CD14-positive monocyte (primary cell): Measurements from ENCODE around the gene LMO3. TPM values are rescaled to one million over a fixed set of nuclear protein-coding genes. Genes with fewer than 3 reads are reported as not detected.

ENCODE experiments used
- DNase-seq, 3 donors: peaks; one replicate each; pipeline ENCODE4 v3.0.0-alpha.2; 2011 to 2022
- H2AFZ ChIP-seq: 2 replicates; pipeline ENCODE4 v1.6.0; 2012; ENCODE audit warnings: mild to moderate bottlenecking, low read depth, low read length, inconsistent platforms; ENCODE audit not compliant: insufficient read depth, poor library complexity, severe bottlenecking
- H3K27ac ChIP-seq, 2 donors: 1 replicate in 1 of 2; 2 replicates in 1 of 2; pipeline ENCODE4 v1.5.1; 2012 to 2013; ENCODE audit warnings: low read length in 2 of 2, control low read depth in 1 of 2, inconsistent platforms in 1 of 2, low read depth in 1 of 2, mild to moderate bottlenecking in 1 of 2
- H3K27me3 ChIP-seq, 2 donors: one replicate each; pipeline versions ENCODE4 v1.6.0 to v1.6.1; 2011 to 2013; ENCODE audit warnings: low read length in 2 of 2; ENCODE audit not compliant: control insufficient read depth in 2 of 2, insufficient read depth in 2 of 2
- H3K36me3 ChIP-seq, 2 donors: replicated peaks in 1 of 2; 1 replicate in 1 of 2; 2 replicates in 1 of 2; pipeline versions ENCODE4 v1.5.1 to v1.6.1; 2012 to 2013; ENCODE audit warnings: low read length in 2 of 2, control low read depth in 1 of 2, inconsistent platforms in 1 of 2, mild to moderate bottlenecking in 1 of 2; ENCODE audit not compliant: insufficient read depth in 2 of 2, control insufficient read depth in 1 of 2
- H3K4me1 ChIP-seq, 2 donors: 1 replicate in 1 of 2; 2 replicates in 1 of 2; pipeline versions ENCODE4 v1.5.1 to v1.6.1; 2012 to 2013; ENCODE audit warnings: low read length in 2 of 2, control low read depth in 1 of 2, inconsistent platforms in 1 of 2, mild to moderate bottlenecking in 1 of 2, moderate library complexity in 1 of 2; ENCODE audit not compliant: insufficient read depth in 2 of 2, control insufficient read depth in 1 of 2
- H3K4me2 ChIP-seq: replicated peaks from 2 replicates; pipeline ENCODE3; 2012; ENCODE audit warnings: low read length, moderate library complexity, mild to moderate bottlenecking; ENCODE audit not compliant: poor library complexity, severe bottlenecking; ENCODE audit errors: extremely low read depth
- H3K4me3 ChIP-seq, 3 experiments: fragments of 200-600 bp in 1 of 3; sonication (generic) in 1 of 3; replicated peaks in 1 of 3; 1 replicate in 2 of 3; 2 replicates in 1 of 3; pipeline ENCODE4 v1.5.1; 2011 to 2013; ENCODE audit warnings: low read length in 3 of 3, mild to moderate bottlenecking in 3 of 3, control low read depth in 2 of 3, low read depth in 2 of 3, inconsistent platforms in 1 of 3, moderate library complexity in 1 of 3
- H3K79me2 ChIP-seq: 2 replicates; pipeline ENCODE4 v1.6.0; 2012; ENCODE audit warnings: mild to moderate bottlenecking, control low read depth, inconsistent platforms, low read length, moderate library complexity; ENCODE audit not compliant: insufficient read depth
- H3K9ac ChIP-seq: 2 replicates; pipeline ENCODE4 v1.6.0; 2017; ENCODE audit warnings: low read length, mild to moderate bottlenecking; ENCODE audit not compliant: insufficient read depth, poor library complexity, severe bottlenecking
- H3K9me3 ChIP-seq, 2 donors: replicated peaks in 1 of 2; 1 replicate in 1 of 2; 2 replicates in 1 of 2; pipeline versions ENCODE4 v1.5.1 to v1.6.1; 2012 to 2013; ENCODE audit warnings: low read length in 2 of 2, control low read depth in 1 of 2; ENCODE audit not compliant: control insufficient read depth in 1 of 2, insufficient read depth in 1 of 2
- H4K20me1 ChIP-seq: 2 replicates; pipeline ENCODE4 v1.6.0; 2012; ENCODE audit warnings: mild to moderate bottlenecking, low read length, control low read depth, moderate library complexity; ENCODE audit not compliant: insufficient read depth
- H3K27ac Mint-ChIP-seq, 7 donors: one replicate each; pipeline ENCODE4 v1.8.0; 2020; ENCODE audit warnings: mild to moderate bottlenecking in 7 of 7, mixed read lengths in 7 of 7, moderate library complexity in 6 of 7, inconsistent platforms in 2 of 7
- H3K27me3 Mint-ChIP-seq, 3 donors: one replicate each; pipeline ENCODE4 v1.8.0; 2021 to 2022; ENCODE audit warnings: low read depth in 3 of 3, mild to moderate bottlenecking in 3 of 3, mixed read lengths in 3 of 3, moderate library complexity in 3 of 3, inconsistent platforms in 1 of 3
- H3K36me3 Mint-ChIP-seq, 2 donors: one replicate each; pipeline ENCODE4 v1.8.0; 2020; ENCODE audit warnings: mixed read lengths in 2 of 2, inconsistent platforms in 1 of 2, mild to moderate bottlenecking in 1 of 2
- H3K4me1 Mint-ChIP-seq: one replicate; pipeline ENCODE4 v1.8.0; 2020; ENCODE audit warnings: mild to moderate bottlenecking, mixed read lengths
- H3K4me3 Mint-ChIP-seq, 2 donors: one replicate each; pipeline ENCODE4 v1.8.0; 2020; ENCODE audit warnings: mild to moderate bottlenecking in 2 of 2, mixed read lengths in 2 of 2, moderate library complexity in 1 of 2
- H3K9me3 Mint-ChIP-seq, 7 donors: one replicate each; pipeline ENCODE4 v1.8.0; 2020 to 2022; ENCODE audit warnings: mixed read lengths in 7 of 7, mild to moderate bottlenecking in 6 of 7, moderate library complexity in 6 of 7, inconsistent platforms in 2 of 7
- WGBS: methylation state at CpG from one replicate; pipeline ENCODE4 v1.1.5; 2013; ENCODE audit warnings: missing lambda C conversion rate; ENCODE audit not compliant: insufficient coverage; 5-methylcytosine and 5-hydroxymethylcytosine counted together
- intact Hi-C, 2 donors: fragments of 100-400 bp; cut with micrococcal nuclease; formaldehyde crosslinking; loops; one replicate each; pipeline versions ENCODE4 v1.15.0 to v1.15.1; 2023
- polyA plus RNA-seq, 3 donors: library from polyadenylated mRNA; depleted of rRNA in 1 of 3; unstranded in 2 of 3; stranded (reverse) in 1 of 3; fragments of 300-500 nt in 2 of 3; fragments of >200 nt in 1 of 3; fragmentation: Illumina TruSeq in 2 of 3; gene quantifications; 1 replicate in 2 of 3; 2 replicates in 1 of 3; pipeline ENCODE4 v1.2.3, GENCODE V29; 2012 to 2021
- TF ChIP-seq, protein P1 (sequence below): fragments of 200-600 bp; IDR thresholded peaks from one replicate; pipeline ENCODE4 v1.8.0; 2022; ENCODE audit warnings: antibody characterized with exemption, mild to moderate bottlenecking

The LMO3 gene
- polyA plus RNA-seq, 3 donors, result not detected

DNA sequence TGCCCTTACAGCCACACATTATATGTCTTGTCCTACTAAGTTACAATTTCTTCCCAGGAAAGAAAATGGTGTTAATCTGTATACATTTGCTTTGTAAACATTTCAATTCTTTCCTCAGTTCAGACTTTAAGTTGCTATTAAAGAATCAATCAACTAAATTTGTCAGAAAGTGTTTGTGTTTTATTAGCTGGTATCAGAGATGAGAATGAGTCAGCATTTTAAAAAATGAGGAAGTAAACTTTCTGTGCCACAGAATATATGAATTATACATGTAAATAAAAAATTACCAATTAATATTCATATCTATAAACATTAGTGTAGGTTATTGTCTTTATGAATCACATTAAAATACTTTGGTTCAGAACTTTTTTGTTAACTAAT, 82.0 kb downstream of the LMO3 start:
- Histone ChIP-seq H3K9ac (no peak overlapping the region), H3K27me3 (no peaks in the 10 kb centered on the region), H4K20me1 (no peaks in the 10 kb centered on the region), H3K36me3 (no peaks in the 10 kb centered on the region), H2AFZ (no peak overlapping the region), H3K4me2 (no peak overlapping the region), H3K79me2 (no peaks in the 10 kb centered on the region), H3K4me1 (no peaks in the 10 kb centered on the region), H3K4me3 (no peak overlapping the region), H3K27ac (no peak overlapping the region), H3K9me3 (no peaks in the 10 kb centered on the region)
- Mint-ChIP-seq H3K4me1 (no peaks in the 10 kb centered on the region), H3K4me3 (no peak overlapping the region), H3K36me3 (no peaks in the 10 kb centered on the region), H3K27ac (no peak overlapping the region), H3K9me3 (no peaks in the 10 kb centered on the region), H3K27me3 (no peaks in the 10 kb centered on the region)
- TF ChIP-seq, protein P1, sequence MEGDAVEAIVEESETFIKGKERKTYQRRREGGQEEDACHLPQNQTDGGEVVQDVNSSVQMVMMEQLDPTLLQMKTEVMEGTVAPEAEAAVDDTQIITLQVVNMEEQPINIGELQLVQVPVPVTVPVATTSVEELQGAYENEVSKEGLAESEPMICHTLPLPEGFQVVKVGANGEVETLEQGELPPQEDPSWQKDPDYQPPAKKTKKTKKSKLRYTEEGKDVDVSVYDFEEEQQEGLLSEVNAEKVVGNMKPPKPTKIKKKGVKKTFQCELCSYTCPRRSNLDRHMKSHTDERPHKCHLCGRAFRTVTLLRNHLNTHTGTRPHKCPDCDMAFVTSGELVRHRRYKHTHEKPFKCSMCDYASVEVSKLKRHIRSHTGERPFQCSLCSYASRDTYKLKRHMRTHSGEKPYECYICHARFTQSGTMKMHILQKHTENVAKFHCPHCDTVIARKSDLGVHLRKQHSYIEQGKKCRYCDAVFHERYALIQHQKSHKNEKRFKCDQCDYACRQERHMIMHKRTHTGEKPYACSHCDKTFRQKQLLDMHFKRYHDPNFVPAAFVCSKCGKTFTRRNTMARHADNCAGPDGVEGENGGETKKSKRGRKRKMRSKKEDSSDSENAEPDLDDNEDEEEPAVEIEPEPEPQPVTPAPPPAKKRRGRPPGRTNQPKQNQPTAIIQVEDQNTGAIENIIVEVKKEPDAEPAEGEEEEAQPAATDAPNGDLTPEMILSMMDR, result no peak
- no peak for DNase-seq
- intact Hi-C loops, result no loop called here

DNA sequence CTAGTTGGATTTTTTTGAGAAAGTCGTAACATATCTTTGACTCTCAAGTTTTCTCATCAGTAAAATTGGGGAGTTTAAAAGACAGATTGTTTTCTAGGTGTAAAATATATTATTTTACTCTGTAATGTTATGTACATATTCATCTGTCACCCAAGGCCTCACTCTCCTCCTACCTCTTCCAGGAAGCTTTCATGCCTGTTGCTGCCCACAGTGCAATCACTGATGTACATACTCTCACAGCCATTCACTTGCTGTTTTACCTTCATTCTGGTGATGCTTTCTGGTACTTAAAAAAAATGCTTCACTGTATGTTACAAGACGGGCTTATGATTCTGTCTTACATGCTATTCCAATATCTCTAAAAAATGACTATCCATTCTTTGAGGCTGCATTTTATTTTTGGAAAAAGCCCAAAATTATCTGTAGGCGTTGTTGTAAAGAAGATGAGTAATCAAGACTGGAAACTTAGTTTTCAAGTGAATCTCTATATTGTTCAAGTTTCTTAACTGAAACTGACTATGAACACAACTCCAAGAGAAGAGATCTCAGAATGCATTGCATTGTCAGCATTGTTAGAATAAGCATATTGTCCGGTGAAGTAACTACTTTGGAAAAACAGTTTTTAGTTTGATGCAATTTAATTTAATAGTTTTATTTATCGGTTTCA, 82.5 kb downstream of the LMO3 start:
- no peaks in the 10 kb centered on the region for H3K9me3 ChIP-seq

More for the DNA sequence above, 82.5 kb downstream of the LMO3 start:
- WGBS, result no CpG with 5 or more reads among the region's 5 CpGs
- Histone ChIP-seq H3K4me1 (no peaks in the 10 kb centered on the region), H3K27ac (no peak overlapping the region), H3K4me3 (no peak overlapping the region), H3K4me2 (no peak overlapping the region), H3K9ac (no peak overlapping the region), H3K27me3 (no peaks in the 10 kb centered on the region), H3K79me2 (no peaks in the 10 kb centered on the region), H3K36me3 (no peaks in the 10 kb centered on the region), H2AFZ (no peak overlapping the region), H4K20me1 (no peaks in the 10 kb centered on the region)
- Mint-ChIP-seq H3K9me3 (no peaks in the 10 kb centered on the region), H3K4me3 (no peak overlapping the region), H3K4me1 (no peaks in the 10 kb centered on the region), H3K27me3 (no peaks in the 10 kb centered on the region), H3K27ac (no peak overlapping the region), H3K36me3 (no peaks in the 10 kb centered on the region)
- intact Hi-C loops, result no loop called here
- DNase-seq, result no peak
- TF ChIP-seq, protein P1, result no peak
